ENCODE results near the gene ECM2.

Gene ECM2

DNA sequence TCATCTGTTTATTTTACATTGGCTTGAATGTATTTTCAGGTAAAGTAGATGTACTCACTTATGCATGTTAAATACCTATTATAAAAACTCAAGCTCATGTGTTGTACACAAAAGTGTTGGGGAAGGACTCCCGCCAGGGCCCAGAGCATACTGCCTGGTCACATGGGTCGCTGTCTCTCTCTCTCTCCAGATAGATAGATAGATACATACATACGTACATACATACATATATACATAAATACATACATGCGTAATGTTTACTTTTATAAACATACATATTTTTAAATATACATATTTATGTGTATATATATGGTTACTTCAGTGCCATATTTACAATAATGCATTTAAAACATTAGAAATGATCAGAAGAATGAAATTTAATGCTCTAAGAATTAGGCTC is 78.2 kb downstream of the ECM2 start:
- DNase-seq: no peak

GRCh38 chr9:92455217-92455616 is 80.6 kb downstream of the ECM2 start:
- DNase-seq: no peak

DNA sequence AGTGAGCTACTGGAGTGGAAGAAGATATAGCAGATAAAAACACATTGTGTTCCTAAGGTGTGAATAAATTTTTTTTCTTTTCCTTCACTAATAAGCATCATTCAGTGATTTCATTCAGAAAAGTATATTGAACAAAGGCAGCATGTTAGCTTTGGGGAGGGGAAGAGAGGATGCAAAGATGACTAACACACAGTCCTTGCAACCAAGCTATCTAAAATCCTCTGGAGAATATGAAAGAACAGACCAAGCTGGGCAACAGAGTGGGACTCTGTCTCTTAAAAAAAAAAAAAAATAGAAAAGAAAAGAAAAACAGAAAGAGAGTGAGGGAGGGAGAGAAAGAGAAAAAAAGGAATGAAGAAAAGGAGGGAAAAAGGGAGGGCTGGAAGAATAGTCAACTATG is 89.3 kb downstream of the ECM2 start:
- no peak for DNase-seq
